A549 (cell line): ENCODE results near the gene TMPRSS6. TPM values are rescaled to one million over a fixed set of nuclear protein-coding genes. Genes with fewer than 3 reads are reported as not detected.
A peak's percentile ranks its signal among the peaks of the same experiment; 100 is the strongest.

Source experiments
- ATAC-seq, 2 experiments: fragments of 200-7000 bp in 1 of 2; fragments of >200 bp in 1 of 2; cut with Nextera tagmentation in 1 of 2; cut with Tn5 transposase in 1 of 2; 3 replicates each; pipeline versions ENCODE4 v1.8.0 to v1.9.1; 2018 to 2020; ENCODE audit warnings: mild to moderate bottlenecking in 1 of 2, moderate library complexity in 1 of 2
- CTCF ChIA-PET: fragments of 300-600 bp; sonication (Branson Sonifier 250); formaldehyde crosslinking; extraction: SDS; loops from one replicate; lab custom pipeline; 2021; ENCODE audit warnings: antibody characterized with exemption, inconsistent platforms; lab: Yijun Ruan, JAX
- POLR2A ChIA-PET: fragments of 350-600 bp; formaldehyde crosslinking; extraction: SDS; loops from one replicate; lab custom pipeline; 2021; ENCODE audit warnings: antibody characterized with exemption, inconsistent platforms; lab: Yijun Ruan, JAX
- DNase-seq, 2 experiments: peaks; one replicate each; pipeline versions ENCODE4 v3.0.0 to v3.0.0-alpha.2; 2011 to 2016; ENCODE audit warnings: low read depth in 1 of 2, low spot score in 1 of 2
- FAIRE-seq: peaks from 2 replicates; lab custom pipeline; 2011; peaks lifted over from hg19 to GRCh38; lab: Jason Lieb, UNC
- H3K27ac ChIP-seq, 2 experiments: fragments of >200 bp; sonication (Bioruptor Twin); formaldehyde crosslinking; 3 replicates each; pipeline ENCODE4 v1.5.1; 2016 to 2017
- H3K4me1 ChIP-seq: fragments of >200 bp; sonication (Bioruptor Twin); formaldehyde crosslinking; 3 replicates; pipeline ENCODE4 v1.6.1; 2016
- H3K4me2 ChIP-seq: fragments of >200 bp; sonication (Bioruptor Twin); formaldehyde crosslinking; 3 replicates; pipeline ENCODE4 v1.6.1; 2016
- H3K4me3 ChIP-seq: fragments of >200 bp; sonication (Bioruptor Twin); formaldehyde crosslinking; 3 replicates; pipeline ENCODE4 v1.5.1; 2016
- H3K9me3 ChIP-seq: fragments of >200 bp; sonication (Bioruptor Twin); formaldehyde crosslinking; 3 replicates; pipeline ENCODE4 v1.6.1; 2016
- CBX2 ChIP-seq: fragments of 200-600 bp; sonication (generic); IDR thresholded peaks from 2 replicates; pipeline ENCODE4 v1.6.1; 2016; ENCODE audit warnings: low read depth, mild to moderate bottlenecking, borderline replicate concordance
- EHMT2 ChIP-seq: fragments of 200-600 bp; sonication (generic); IDR thresholded peaks from 2 replicates; pipeline ENCODE4 v1.6.1; 2016; ENCODE audit warnings: antibody characterized with exemption, low read depth, mild to moderate bottlenecking, moderate library complexity
- EP300 ChIP-seq, 2 experiments: fragments of >200 bp; sonication (Bioruptor Twin); formaldehyde crosslinking; IDR thresholded peaks; 2 replicates in 1 of 2; 3 replicates in 1 of 2; pipeline ENCODE4 v1.6.1; 2016 to 2017
- FOSB ChIP-seq: fragments of 250-450 bp; sonication (Bioruptor Pico); IDR thresholded peaks from 2 replicates; pipeline ENCODE4 v1.5.0; 2020; ENCODE audit warnings: mild to moderate bottlenecking, moderate library complexity
- FOSL2 ChIP-seq, 2 experiments: fragments of 450-650 bp in 1 of 2; fragments of >200 bp in 1 of 2; sonication (Bioruptor Twin) in 1 of 2; formaldehyde crosslinking; IDR thresholded peaks; 2 replicates each; pipeline versions ENCODE4 v1.5.0 to v1.6.1; 2016 to 2020; ENCODE audit warnings: mild to moderate bottlenecking in 1 of 2, moderate library complexity in 1 of 2
- HEYL ChIP-seq: fragments of 250-450 bp; sonication (Bioruptor Pico); IDR thresholded peaks from 2 replicates; pipeline ENCODE4 v1.8.0; 2021; ENCODE audit warnings: mild to moderate bottlenecking, moderate library complexity
- HOXB13 ChIP-seq: fragments of 250-450 bp; sonication (Bioruptor Pico); IDR thresholded peaks from 2 replicates; pipeline ENCODE4 v1.5.0; 2020; ENCODE audit warnings: low read depth, mild to moderate bottlenecking, moderate library complexity
- HOXB5 ChIP-seq: fragments of 250-450 bp; sonication (Bioruptor Pico); IDR thresholded peaks from 2 replicates; pipeline ENCODE4 v1.5.0; 2020; ENCODE audit warnings: mild to moderate bottlenecking, moderate library complexity
- NPAS2 ChIP-seq: fragments of 250-450 bp; sonication (Bioruptor Pico); IDR thresholded peaks from 2 replicates; pipeline ENCODE4 v1.8.0; 2022; ENCODE audit warnings: mild to moderate bottlenecking, moderate library complexity, borderline replicate concordance
- PHF8 ChIP-seq: fragments of 200-600 bp; sonication (generic); IDR thresholded peaks from 2 replicates; pipeline ENCODE4 v1.6.1; 2016; ENCODE audit warnings: low read depth, mild to moderate bottlenecking, antibody characterized with exemption, moderate library complexity, borderline replicate concordance
- POLR2A ChIP-seq: IDR thresholded peaks from 2 replicates; pipeline ENCODE4 v1.6.1; 2012; ENCODE audit warnings: mild to moderate bottlenecking, low read length
- POLR2AphosphoS2 ChIP-seq: conservative IDR thresholded peaks from 2 replicates; pipeline ENCODE4 v1.6.1; 2012; ENCODE audit warnings: low read length, improper control_type of control experiment, inconsistent platforms
- RAD21 ChIP-seq, 2 experiments: fragments of >200 bp in 1 of 2; sonication (Bioruptor Twin) in 1 of 2; formaldehyde crosslinking in 1 of 2; IDR thresholded peaks in 1 of 2; conservative IDR thresholded peaks in 1 of 2; 2 replicates in 1 of 2; 3 replicates in 1 of 2; pipeline ENCODE4 v1.6.1; 2012 to 2018; ENCODE audit warnings: inconsistent platforms in 1 of 2
- RFX5 ChIP-seq: fragments of 450-650 bp; IDR thresholded peaks from 2 replicates; pipeline ENCODE4 v1.7.1; 2014; ENCODE audit warnings: antibody characterized with exemption, mild to moderate bottlenecking, moderate library complexity
- SMC3 ChIP-seq: fragments of >200 bp; sonication (Bioruptor Twin); formaldehyde crosslinking; IDR thresholded peaks from 3 replicates; pipeline ENCODE4 v1.6.1; 2018; ENCODE audit warnings: inconsistent platforms
- SREBF2 ChIP-seq: fragments of 450-650 bp; IDR thresholded peaks from 2 replicates; pipeline ENCODE4 v1.6.1; 2014; ENCODE audit warnings: mild to moderate bottlenecking, moderate library complexity
- TFCP2L1 ChIP-seq: fragments of 250-450 bp; sonication (Bioruptor Pico); IDR thresholded peaks from 2 replicates; pipeline ENCODE4 v1.5.0; 2021; ENCODE audit warnings: mild to moderate bottlenecking
- TP53 ChIP-seq: fragments of 250-450 bp; sonication (Bioruptor Pico); IDR thresholded peaks from 2 replicates; pipeline ENCODE4 v1.5.0; 2021; ENCODE audit warnings: mild to moderate bottlenecking, moderate library complexity
- ZC3H11A ChIP-seq: fragments of 450-650 bp; IDR thresholded peaks from 2 replicates; pipeline ENCODE4 v1.6.1; 2014; ENCODE audit warnings: antibody characterized with exemption, mild to moderate bottlenecking
- ZSCAN20 ChIP-seq: fragments of 250-450 bp; sonication (Bioruptor Pico); IDR thresholded peaks from 2 replicates; pipeline ENCODE4 v1.8.0; 2022; ENCODE audit warnings: mild to moderate bottlenecking, moderate library complexity
- WGBS: methylation state at CpG from one replicate; pipeline ENCODE4 v1.1.6; 2017; ENCODE audit errors: missing lambda C conversion rate; 5-methylcytosine and 5-hydroxymethylcytosine counted together
- polyA plus RNA-seq, 4 experiments: library from polyadenylated mRNA; depleted of rRNA in 3 of 4; stranded (reverse); fragments of >200 nt; fragmentation: RNase III in 1 of 4; extraction: RNeasy Plus Mini Kit Qiagen cat#74134 plus additional on column Dnase treatment in 1 of 4; gene quantifications; 2 replicates in 3 of 4; 3 replicates in 1 of 4; pipeline ENCODE4 v1.2.3, GENCODE V29; 2011 to 2017
- TF ChIP-seq, protein P1 (sequence below): fragments of 250-450 bp; sonication (Bioruptor Pico); IDR thresholded peaks from 2 replicates; pipeline ENCODE4 v1.5.0; 2021; ENCODE audit warnings: mild to moderate bottlenecking, moderate library complexity, borderline replicate concordance
- TF ChIP-seq, protein P2 (sequence below): fragments of >200 bp; sonication (Bioruptor Twin); formaldehyde crosslinking; IDR thresholded peaks from 3 replicates; pipeline ENCODE4 v1.6.1; 2016
- TF ChIP-seq, protein P3 (sequence below): fragments of 250-450 bp; sonication (Bioruptor Pico); IDR thresholded peaks from 2 replicates; pipeline ENCODE4 v1.5.0; 2020; ENCODE audit warnings: low read depth, mild to moderate bottlenecking, moderate library complexity

TMPRSS6 gene
- polyA plus RNA-seq, 2 of the 4 experiments (the other 2 are of a cell fraction): not detected

DNA sequence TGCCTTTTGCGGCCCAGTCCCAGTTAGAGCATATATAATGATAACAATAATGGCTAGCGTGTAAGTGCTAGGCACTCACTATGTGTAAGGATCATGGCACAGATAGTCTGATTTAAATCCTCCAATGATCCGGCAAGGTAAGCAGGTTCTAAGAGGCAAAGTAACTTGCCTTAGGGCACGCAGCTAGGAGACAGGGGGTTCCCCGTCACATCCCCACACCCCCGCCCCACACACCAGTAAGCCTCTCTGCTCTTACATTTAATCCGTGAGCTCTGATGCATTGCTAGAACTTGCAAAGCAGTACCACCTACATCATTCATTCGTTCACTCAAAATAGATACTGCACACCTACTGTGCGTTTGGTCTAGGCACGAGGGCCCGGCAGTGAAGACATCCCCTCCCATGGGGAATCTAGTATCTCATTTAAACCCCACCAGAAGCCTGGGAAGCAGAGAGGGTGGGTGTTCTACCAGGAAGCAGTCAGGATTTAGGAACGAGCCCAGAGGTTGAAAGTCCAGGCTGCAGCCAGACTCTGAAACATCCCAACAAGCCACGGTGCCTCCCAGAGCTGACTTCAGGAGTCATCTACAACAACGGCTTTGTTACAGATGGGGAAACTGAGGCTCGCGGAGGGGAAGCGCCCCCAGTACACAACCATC, 20.6 kb downstream of the TMPRSS6 start:
- CTCF ChIA-PET: interaction anchor here (0.6 to 2.4 kb wide), 5 partner anchors 10 to 296 kb away, joined by 3 to 7 read pairs (median 4); no protein-coding TSS in a partner anchor
- ATAC-seq (peak in 1 of 2 experiments; percentile 29; a peak in 2 of 6 replicates), DNase-seq (no peak), FAIRE-seq (no peak)
- Histone ChIP-seq H3K4me2 (peak overlapping the region; percentile 46), H3K4me1 (peaks cover 23% of the 10 kb centered on the region), H3K27ac (peak overlapping the region; percentile 40 to 48; a peak in 5 of 6 replicates), H3K4me3 (no peak overlapping the region)
- 55% methylated on average over 17 of the region's 17 CpGs for WGBS
- TF ChIP-seq TFCP2L1 (no peak), SMC3 (no peak), HOXB13 (no peak), CBX2 (no peak), POLR2A (no peak), EHMT2 (no peak), RFX5 (no peak)
- TF ChIP-seq, protein P1, sequence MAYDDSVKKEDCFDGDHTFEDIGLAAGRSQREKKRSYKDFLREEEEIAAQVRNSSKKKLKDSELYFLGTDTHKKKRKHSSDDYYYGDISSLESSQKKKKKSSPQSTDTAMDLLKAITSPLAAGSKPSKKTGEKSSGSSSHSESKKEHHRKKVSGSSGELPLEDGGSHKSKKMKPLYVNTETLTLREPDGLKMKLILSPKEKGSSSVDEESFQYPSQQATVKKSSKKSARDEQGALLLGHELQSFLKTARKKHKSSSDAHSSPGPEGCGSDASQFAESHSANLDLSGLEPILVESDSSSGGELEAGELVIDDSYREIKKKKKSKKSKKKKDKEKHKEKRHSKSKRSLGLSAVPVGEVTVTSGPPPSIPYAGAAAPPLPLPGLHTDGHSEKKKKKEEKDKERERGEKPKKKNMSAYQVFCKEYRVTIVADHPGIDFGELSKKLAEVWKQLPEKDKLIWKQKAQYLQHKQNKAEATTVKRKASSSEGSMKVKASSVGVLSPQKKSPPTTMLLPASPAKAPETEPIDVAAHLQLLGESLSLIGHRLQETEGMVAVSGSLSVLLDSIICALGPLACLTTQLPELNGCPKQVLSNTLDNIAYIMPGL (CRISPR knock-in tag): no peak
- TF ChIP-seq, all 56 proteins: peak for 0
- H3K9me3 ChIP-seq: no peaks in the 10 kb centered on the region
- POLR2A ChIA-PET: no interaction called here

DNA sequence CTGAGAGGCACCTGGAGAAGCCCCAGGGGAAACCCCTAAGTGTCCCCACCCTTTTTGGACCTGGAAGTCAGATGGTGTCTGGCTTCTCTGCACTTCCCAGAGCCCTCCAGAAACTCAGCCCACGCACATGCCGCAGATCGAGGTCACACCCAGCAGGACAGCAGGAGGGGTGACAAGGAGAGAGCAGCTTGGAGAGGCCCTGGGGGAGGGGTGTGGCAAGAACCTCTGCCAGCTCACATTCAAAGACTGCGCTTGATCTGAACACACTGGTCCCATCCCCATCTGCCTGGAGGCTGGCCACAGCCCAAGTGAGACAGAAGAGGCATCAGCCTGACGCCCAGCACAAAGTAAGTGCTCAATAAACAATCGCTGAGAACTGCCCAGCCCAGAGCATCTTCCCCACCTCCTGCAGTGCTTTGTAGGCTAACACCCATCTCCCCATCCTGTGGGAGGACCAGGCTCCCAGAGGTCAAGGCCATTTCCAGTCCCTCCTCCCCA, 21.4 kb downstream of the TMPRSS6 start:
- H3K27ac ChIP-seq: peak overlapping the region; percentile 40 to 42; a peak in 3 of 6 replicates
- POLR2A ChIA-PET: no interaction called here
- peak overlapping the region; percentile 46; the same call in 1 of the 3 replicates for H3K4me2 ChIP-seq
- FAIRE-seq (no peak), ATAC-seq (peak; percentile 30 to 45; a peak in 4 of 6 replicates), DNase-seq (peak; percentile 21 to 53)
- H3K4me3 ChIP-seq: no peak overlapping the region
- 11% methylated on average over 3 of the region's 6 CpGs for WGBS
- no peaks in the 10 kb centered on the region for H3K9me3 ChIP-seq
- H3K4me1 ChIP-seq: peaks cover 23% of the 10 kb centered on the region
- TF ChIP-seq NPAS2 (no peak), FOSB (CRISPR knock-in tag) (no peak), POLR2AphosphoS2 (no peak), FOSL2 (IDR thresholded peaks at IDR 0.05) (no peak), FOSL2 (CRISPR knock-in tag; IDR thresholded peaks at IDR 0.05) (no peak), SREBF2 (no peak), PHF8 (no peak), ZC3H11A (no peak), HOXB5 (CRISPR knock-in tag) (no peak), SMC3 (no peak), HEYL (CRISPR knock-in tag) (no peak)
- TF ChIP-seq, protein P2, sequence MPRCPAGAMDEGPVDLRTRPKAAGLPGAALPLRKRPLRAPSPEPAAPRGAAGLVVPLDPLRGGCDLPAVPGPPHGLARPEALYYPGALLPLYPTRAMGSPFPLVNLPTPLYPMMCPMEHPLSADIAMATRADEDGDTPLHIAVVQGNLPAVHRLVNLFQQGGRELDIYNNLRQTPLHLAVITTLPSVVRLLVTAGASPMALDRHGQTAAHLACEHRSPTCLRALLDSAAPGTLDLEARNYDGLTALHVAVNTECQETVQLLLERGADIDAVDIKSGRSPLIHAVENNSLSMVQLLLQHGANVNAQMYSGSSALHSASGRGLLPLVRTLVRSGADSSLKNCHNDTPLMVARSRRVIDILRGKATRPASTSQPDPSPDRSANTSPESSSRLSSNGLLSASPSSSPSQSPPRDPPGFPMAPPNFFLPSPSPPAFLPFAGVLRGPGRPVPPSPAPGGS: no peak
- CTCF ChIA-PET: interaction anchor here (1.0 to 2.4 kb wide), 4 partner anchors 10 to 173 kb away, joined by 4 to 7 read pairs (median 4); no protein-coding TSS in a partner anchor

DNA sequence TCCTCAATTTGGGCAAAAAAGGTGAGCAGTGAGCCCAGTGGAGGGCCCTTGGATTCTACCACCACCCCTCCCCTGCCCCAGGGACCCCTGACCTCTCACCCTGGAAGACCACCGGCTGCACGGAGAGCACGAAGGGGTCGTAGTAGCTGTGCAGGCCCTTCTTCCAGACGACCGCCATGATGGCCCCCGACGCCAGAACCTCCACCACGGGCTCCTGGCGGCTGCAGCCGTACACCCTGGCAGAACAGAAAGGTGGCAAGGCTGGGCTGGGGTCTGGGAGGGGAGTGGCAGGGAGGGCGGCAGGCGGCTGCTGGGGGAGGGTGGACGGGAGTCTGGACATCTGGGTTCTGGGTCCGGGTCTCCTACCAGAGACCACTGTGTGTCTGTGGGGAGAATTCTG, 23.3 kb downstream of the TMPRSS6 start:
- Histone ChIP-seq H3K4me2 (no peak overlapping the region), H3K4me3 (no peak overlapping the region), H3K4me1 (peaks cover 23% of the 10 kb centered on the region), H3K27ac (no peak overlapping the region), H3K9me3 (no peaks in the 10 kb centered on the region)
- no CpG with 5 or more reads among the region's 15 CpGs for WGBS
- TF ChIP-seq CBX2 (no peak), TP53 (CRISPR knock-in tag) (no peak), ZSCAN20 (no peak), HOXB13 (no peak), PHF8 (no peak), RAD21 (conservative IDR thresholded peaks at IDR 0.05 in 1 of 2, IDR thresholded peaks at IDR 0.05 in 1 of 2) (no peak), EP300 (IDR thresholded peaks at IDR 0.05) (no peak), ZC3H11A (no peak)
- TF ChIP-seq, protein P3, sequence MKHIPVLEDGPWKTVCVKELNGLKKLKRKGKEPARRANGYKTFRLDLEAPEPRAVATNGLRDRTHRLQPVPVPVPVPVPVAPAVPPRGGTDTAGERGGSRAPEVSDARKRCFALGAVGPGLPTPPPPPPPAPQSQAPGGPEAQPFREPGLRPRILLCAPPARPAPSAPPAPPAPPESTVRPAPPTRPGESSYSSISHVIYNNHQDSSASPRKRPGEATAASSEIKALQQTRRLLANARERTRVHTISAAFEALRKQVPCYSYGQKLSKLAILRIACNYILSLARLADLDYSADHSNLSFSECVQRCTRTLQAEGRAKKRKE (CRISPR knock-in tag): no peak
- DNase-seq: no peak
- ChIA-PET CTCF (interaction anchor here (1.3 to 1.4 kb wide), 2 partner anchors 10 to 230 kb away, joined by 3 read pairs; no protein-coding TSS in a partner anchor), POLR2A (no interaction called here)
- no peak for FAIRE-seq
- ATAC-seq: no peak
